Keratinocyte (primary cell): ENCODE measurements around the gene FOXJ1. TPM values are rescaled to one million over a fixed set of nuclear protein-coding genes. Genes with fewer than 3 reads are reported as not detected.
A peak's percentile ranks its signal among the peaks of the same experiment; 100 is the strongest.

Source experiments
- DNase-seq: peaks from one replicate; pipeline ENCODE4 v3.0.0-alpha.2; 2011; ENCODE audit warnings: low read depth, missing footprints, low spot score
- FAIRE-seq: peaks from 2 replicates; lab custom pipeline; 2011; peaks lifted over from hg19 to GRCh38; lab: Jason Lieb, UNC
- H2AFZ ChIP-seq: 2 replicates; pipeline ENCODE4 v1.6.0; 2012; ENCODE audit warnings: low read length, control low read depth, inconsistent platforms; ENCODE audit not compliant: control insufficient read depth
- H3K27ac ChIP-seq: 2 replicates; pipeline ENCODE4 v1.5.1; 2011; ENCODE audit warnings: low read length; ENCODE audit not compliant: control insufficient read depth, insufficient read depth
- H3K27me3 ChIP-seq: 3 replicates; pipeline ENCODE4 v1.6.0; 2011; ENCODE audit warnings: low read length; ENCODE audit not compliant: control insufficient read depth, insufficient read depth; ENCODE audit errors: extremely low read depth
- H3K36me3 ChIP-seq, 2 experiments: 2 replicates in 1 of 2; 3 replicates in 1 of 2; pipeline ENCODE4 v1.5.1; 2011; ENCODE audit warnings: low read length in 2 of 2, mild to moderate bottlenecking in 1 of 2; ENCODE audit not compliant: control insufficient read depth in 2 of 2, insufficient read depth in 2 of 2; ENCODE audit errors: extremely low read depth in 1 of 2
- H3K4me1 ChIP-seq: 3 replicates; pipeline ENCODE4 v1.5.1; 2011; ENCODE audit warnings: low read length; ENCODE audit not compliant: control insufficient read depth, insufficient read depth; ENCODE audit errors: extremely low read depth
- H3K4me2 ChIP-seq: 3 replicates; pipeline ENCODE4 v1.6.0; 2011; ENCODE audit warnings: low read depth, low read length; ENCODE audit not compliant: control insufficient read depth, insufficient read depth; ENCODE audit errors: extremely low read depth
- H3K4me3 ChIP-seq, 3 experiments: fragments of 200-600 bp in 1 of 3; sonication (generic) in 1 of 3; 2 replicates in 2 of 3; 3 replicates in 1 of 3; pipeline ENCODE4 v1.5.1; 2011 to 2016; ENCODE audit warnings: low read length in 3 of 3, mild to moderate bottlenecking in 3 of 3, control low read depth in 2 of 3, inconsistent platforms in 1 of 3, low read depth in 1 of 3, mixed read lengths in 1 of 3, mixed run types in 1 of 3, moderate library complexity in 1 of 3; ENCODE audit not compliant: control insufficient read depth in 2 of 3, insufficient read depth in 2 of 3; ENCODE audit errors: extremely low read depth in 1 of 3
- H3K79me2 ChIP-seq: 2 replicates; pipeline ENCODE4 v1.6.0; 2012; ENCODE audit warnings: low read length; ENCODE audit not compliant: control insufficient read depth, insufficient read depth
- H3K9ac ChIP-seq: 3 replicates; pipeline ENCODE4 v1.6.0; 2011; ENCODE audit warnings: low read length; ENCODE audit not compliant: control insufficient read depth, insufficient read depth; ENCODE audit errors: extremely low read depth
- H3K9me1 ChIP-seq: 3 replicates; pipeline ENCODE4 v1.6.0; 2011; ENCODE audit warnings: low read length; ENCODE audit not compliant: control insufficient read depth, insufficient read depth; ENCODE audit errors: extremely low read depth
- H3K9me3 ChIP-seq: 2 replicates; pipeline ENCODE4 v1.5.1; 2012; ENCODE audit warnings: low read depth, low read length; ENCODE audit not compliant: control insufficient read depth
- H4K20me1 ChIP-seq: 3 replicates; pipeline ENCODE4 v1.6.0; 2011; ENCODE audit warnings: low read length; ENCODE audit not compliant: control insufficient read depth, insufficient read depth; ENCODE audit errors: extremely low read depth
- EZH2 ChIP-seq: IDR thresholded peaks from one replicate; pipeline ENCODE4 v1.6.1; 2012; ENCODE audit warnings: inconsistent platforms, mild to moderate bottlenecking, low read length, moderate library complexity
- dilution Hi-C: fragments of 300-500 bp; cut with MboI; formaldehyde crosslinking; loops from one replicate; pipeline ENCODE4 v1.7.0; 2020; ENCODE audit warnings: low sequenced_read_pairs; ENCODE audit not compliant: extremely low pct_ligation_motif_present
- polyA plus RNA-seq, 5 experiments: library from polyadenylated mRNA; depleted of rRNA in 3 of 5; stranded (reverse) in 3 of 5; stranded (forward) in 1 of 5; unstranded in 1 of 5; fragments of >200 nt; gene quantifications; 1 replicate in 1 of 5; 2 replicates in 3 of 5; 3 replicates in 1 of 5; pipeline versions ENCODE4 v1.2.1 to v1.2.3, GENCODE V29; 2011 to 2012; ENCODE audit warnings: missing spikeins in 2 of 5, low read depth in 1 of 5, low replicate concordance in 1 of 5
- TF ChIP-seq, protein P1 (sequence below), 3 experiments: IDR thresholded peaks in 1 of 3; conservative IDR thresholded peaks in 1 of 3; optimal IDR thresholded peaks in 1 of 3; 2 replicates in 2 of 3; 3 replicates in 1 of 3; pipeline versions ENCODE3 to v1.5.1; 2011; ENCODE audit warnings: low read length in 3 of 3, mild to moderate bottlenecking in 3 of 3, moderate library complexity in 2 of 3, control low read depth in 1 of 3, inconsistent platforms in 1 of 3; ENCODE audit not compliant: insufficient read depth in 2 of 3; ENCODE audit errors: extremely low read depth in 1 of 3

Gene FOXJ1
- polyA plus RNA-seq, 1 donor (not counting 4 experiments of a cell fraction or from before 2014, with no cell fraction given): 0.03 TPM

DNA sequence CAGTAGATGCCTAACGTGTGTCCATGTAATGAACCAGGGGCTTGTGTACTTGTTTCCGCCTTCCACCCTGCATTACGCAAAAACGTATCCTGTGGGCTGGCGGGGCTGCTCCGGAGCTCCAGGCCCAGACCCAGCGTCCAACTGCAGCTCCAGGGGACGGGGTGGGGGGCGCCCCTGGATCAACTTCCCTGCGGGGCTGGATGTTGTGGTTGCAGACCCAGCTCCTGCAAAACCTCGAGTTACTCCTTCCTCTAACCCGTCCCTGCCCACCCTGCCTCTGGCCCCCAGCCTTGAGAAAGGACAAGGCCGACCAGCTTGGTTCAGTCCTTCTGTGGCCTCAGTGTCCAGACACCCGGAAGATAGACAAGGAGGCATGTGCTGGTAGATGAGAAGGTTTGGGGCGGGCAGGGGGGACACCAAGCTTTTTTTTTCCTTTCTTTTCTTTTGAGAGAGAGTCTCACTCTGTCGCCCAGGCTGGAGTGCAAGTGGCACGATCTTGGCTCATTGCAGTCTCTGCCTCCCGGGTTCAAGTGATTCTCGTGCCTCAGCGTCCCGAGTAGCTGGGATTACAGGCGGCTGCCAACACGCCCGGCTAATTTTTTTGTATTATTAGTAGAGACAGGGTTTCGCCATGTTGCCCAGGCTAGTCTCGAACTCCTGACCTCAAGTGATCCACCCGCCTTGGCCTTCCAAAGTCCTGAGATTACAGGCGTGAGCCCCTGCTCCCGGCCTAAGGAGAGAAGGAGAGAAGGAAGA is 36.7 kb downstream of the FOXJ1 start:
- peaks cover 16% of the 10 kb centered on the region for H3K79me2 ChIP-seq
- H3K9ac ChIP-seq: peak overlapping the region; percentile 83
- H3K27ac ChIP-seq: peak overlapping the region; percentile 71
- TF ChIP-seq, protein P1, sequence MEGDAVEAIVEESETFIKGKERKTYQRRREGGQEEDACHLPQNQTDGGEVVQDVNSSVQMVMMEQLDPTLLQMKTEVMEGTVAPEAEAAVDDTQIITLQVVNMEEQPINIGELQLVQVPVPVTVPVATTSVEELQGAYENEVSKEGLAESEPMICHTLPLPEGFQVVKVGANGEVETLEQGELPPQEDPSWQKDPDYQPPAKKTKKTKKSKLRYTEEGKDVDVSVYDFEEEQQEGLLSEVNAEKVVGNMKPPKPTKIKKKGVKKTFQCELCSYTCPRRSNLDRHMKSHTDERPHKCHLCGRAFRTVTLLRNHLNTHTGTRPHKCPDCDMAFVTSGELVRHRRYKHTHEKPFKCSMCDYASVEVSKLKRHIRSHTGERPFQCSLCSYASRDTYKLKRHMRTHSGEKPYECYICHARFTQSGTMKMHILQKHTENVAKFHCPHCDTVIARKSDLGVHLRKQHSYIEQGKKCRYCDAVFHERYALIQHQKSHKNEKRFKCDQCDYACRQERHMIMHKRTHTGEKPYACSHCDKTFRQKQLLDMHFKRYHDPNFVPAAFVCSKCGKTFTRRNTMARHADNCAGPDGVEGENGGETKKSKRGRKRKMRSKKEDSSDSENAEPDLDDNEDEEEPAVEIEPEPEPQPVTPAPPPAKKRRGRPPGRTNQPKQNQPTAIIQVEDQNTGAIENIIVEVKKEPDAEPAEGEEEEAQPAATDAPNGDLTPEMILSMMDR (optimal IDR thresholded peaks at IDR 0.05 in 1 of 3, IDR thresholded peaks at IDR 0.05 in 1 of 3, conservative IDR thresholded peaks at IDR 0.05 in 1 of 3; ENCODE audit: extremely low read depth in 1 of 3, insufficient read depth in 2 of 3, low read length in 3 of 3): no peak
- TF ChIP-seq EZH2: no peak
- H3K27me3 ChIP-seq: no peaks in the 10 kb centered on the region
- H3K36me3 ChIP-seq: peaks cover 7 to 9% of the 10 kb centered on the region in 2 experiments
- H4K20me1 ChIP-seq: no peaks in the 10 kb centered on the region
- H3K4me2 ChIP-seq: peak overlapping the region; percentile 100
- H3K4me1 ChIP-seq: peaks cover 6% of the 10 kb centered on the region
- H2AFZ ChIP-seq: peak overlapping the region; percentile 99
- DNase-seq (no peak), FAIRE-seq (no peak)
- dilution Hi-C loops: no loop called here
- peak overlapping the region; percentile 81 to 98 (median 94) for H3K4me3 ChIP-seq
- no peaks in the 10 kb centered on the region for H3K9me1 ChIP-seq
- H3K9me3 ChIP-seq: no peaks in the 10 kb centered on the region

DNA sequence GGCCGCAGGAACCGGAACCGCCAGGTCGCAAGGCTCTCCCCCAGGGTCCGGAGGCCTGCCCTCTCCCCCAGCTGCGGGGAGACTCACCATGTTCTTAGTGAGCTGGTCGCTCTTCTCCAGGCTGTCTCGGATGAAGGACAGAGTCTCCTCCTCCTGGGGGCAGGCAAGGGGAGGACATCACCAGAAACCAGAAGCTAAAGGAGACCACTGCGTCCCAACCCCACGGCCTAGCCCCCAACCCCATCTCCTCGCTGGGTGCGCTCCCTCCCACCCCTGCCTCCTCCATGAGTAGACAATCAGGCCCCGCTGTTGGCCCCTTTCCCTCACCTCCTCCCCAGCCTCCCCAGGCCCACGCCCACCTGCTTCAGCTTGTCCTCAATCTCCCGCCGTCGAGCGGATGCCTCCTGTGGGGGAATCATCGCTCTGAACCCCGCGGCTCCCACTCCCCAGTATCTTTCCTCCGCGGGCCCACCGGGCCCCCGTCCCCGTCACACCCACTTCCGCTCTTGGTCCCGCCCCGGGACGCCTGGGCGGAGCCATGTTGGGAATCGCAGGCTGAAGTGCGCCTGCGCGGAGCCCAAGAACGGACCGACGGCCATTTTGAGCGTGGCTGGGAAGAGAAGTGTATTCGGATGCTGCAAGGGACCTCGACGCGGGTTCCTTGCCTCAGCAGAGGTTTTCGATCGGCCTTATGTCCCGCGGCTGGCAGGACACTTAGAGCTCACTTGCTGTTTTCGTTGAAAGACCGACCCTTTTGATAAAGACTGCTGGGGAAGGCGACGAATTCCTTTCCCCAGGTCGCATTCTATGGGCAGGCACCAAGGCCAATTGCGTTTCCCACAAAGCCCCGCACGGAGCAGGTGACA is 37.5 kb downstream of the FOXJ1 start, which contains the start of gene EXOC7:
Gene EXOC7 (minus strand): TSS at position 514 of the 866 bp plus-strand sequence. CDS start 95 bp downstream, at position 419.
- peaks cover 7 to 9% of the 10 kb centered on the region in 2 experiments for H3K36me3 ChIP-seq
- H3K9ac ChIP-seq: peak within 1 kb of the TSS; percentile 83
- FAIRE-seq (no peak), DNase-seq (peak; percentile 59)
- H3K4me3 ChIP-seq: peak within 1 kb of the TSS; percentile 81 to 98 (median 94)
- H3K4me2 ChIP-seq: peak within 1 kb of the TSS; percentile 100
- peaks cover 6% of the 10 kb centered on the region for H3K4me1 ChIP-seq
- H3K27me3 ChIP-seq: no peaks in the 10 kb centered on the region
- H2AFZ ChIP-seq: peak within 1 kb of the TSS; percentile 99
- dilution Hi-C loops: no loop called here
- no peaks in the 10 kb centered on the region for H3K9me1 ChIP-seq
- H3K27ac ChIP-seq: peak within 1 kb of the TSS; percentile 71
- no peaks in the 10 kb centered on the region for H4K20me1 ChIP-seq
- TF ChIP-seq, protein P1 (optimal IDR thresholded peaks at IDR 0.05 in 1 of 3, IDR thresholded peaks at IDR 0.05 in 1 of 3, conservative IDR thresholded peaks at IDR 0.05 in 1 of 3; ENCODE audit: extremely low read depth in 1 of 3, insufficient read depth in 2 of 3, low read length in 3 of 3): peak in 1 of 3 experiments; percentile 6
- TF ChIP-seq EZH2: no peak
- no peaks in the 10 kb centered on the region for H3K9me3 ChIP-seq
- H3K79me2 ChIP-seq: peaks cover 16% of the 10 kb centered on the region
